ENCODE measurements around the gene GALNT7.

The GALNT7 gene

DNA sequence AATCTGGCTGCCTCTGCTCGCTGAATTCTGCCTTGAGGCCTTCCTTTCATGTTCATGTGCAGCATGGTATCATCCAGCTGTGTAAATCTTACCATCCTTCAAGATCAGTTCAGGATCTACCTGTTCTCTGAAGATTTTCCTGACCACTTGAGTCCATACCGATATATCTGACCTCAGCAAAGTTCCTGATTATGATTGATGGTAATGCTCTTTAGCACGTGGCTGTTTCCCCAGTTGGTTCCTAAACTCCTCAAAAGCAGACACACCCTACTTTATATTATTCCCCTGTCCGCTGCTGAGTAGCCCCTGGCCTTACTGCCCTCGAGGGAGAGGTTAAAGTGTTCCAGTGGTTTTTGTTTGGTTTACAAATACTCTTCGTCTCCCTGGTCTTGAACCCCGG lies 20.0 kb downstream of the GALNT7 start:
- H3K4me3 ChIP-seq (ENCODE audit: low read depth, low read length): no peak overlapping the region
- TF ChIP-seq, protein P1, sequence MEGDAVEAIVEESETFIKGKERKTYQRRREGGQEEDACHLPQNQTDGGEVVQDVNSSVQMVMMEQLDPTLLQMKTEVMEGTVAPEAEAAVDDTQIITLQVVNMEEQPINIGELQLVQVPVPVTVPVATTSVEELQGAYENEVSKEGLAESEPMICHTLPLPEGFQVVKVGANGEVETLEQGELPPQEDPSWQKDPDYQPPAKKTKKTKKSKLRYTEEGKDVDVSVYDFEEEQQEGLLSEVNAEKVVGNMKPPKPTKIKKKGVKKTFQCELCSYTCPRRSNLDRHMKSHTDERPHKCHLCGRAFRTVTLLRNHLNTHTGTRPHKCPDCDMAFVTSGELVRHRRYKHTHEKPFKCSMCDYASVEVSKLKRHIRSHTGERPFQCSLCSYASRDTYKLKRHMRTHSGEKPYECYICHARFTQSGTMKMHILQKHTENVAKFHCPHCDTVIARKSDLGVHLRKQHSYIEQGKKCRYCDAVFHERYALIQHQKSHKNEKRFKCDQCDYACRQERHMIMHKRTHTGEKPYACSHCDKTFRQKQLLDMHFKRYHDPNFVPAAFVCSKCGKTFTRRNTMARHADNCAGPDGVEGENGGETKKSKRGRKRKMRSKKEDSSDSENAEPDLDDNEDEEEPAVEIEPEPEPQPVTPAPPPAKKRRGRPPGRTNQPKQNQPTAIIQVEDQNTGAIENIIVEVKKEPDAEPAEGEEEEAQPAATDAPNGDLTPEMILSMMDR (IDR thresholded peaks at IDR 0.05; ENCODE audit: low read depth, low read length, missing control alignments): no peak
- DNase-seq (ENCODE audit: low read depth): no peak
- in situ Hi-C loops (cut with HindIII; ENCODE audit: low sequenced_read_pairs): no loop called here

DNA sequence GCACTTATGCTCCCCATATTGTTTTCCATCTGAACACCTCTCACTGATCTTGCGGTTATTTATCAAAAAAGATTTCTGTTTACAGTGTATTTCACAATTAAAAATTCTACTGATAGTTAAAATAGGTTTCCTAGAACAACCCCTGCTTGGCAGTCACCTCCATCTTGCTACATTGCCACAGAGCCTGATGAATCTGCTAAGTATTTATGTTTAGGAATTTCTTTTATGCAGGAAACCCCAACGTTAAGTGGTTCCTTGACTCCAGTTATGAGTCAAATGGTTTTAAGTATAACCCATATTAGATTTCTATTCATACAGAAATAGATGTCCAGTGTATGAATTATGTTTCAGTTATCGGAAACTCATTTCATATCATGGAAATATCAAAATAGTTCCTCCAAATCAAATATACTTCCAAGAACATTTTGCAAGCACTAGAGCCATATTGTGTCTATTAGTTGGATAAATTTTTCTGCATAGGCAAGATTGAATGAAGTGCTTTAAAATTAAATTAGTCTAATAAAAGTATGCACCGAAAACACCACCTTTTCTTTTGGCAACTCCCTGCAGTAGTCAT lies 20.6 kb downstream of the GALNT7 start:
- DNase-seq (ENCODE audit: low read depth): peak; percentile 55
- TF ChIP-seq, protein P1 (IDR thresholded peaks at IDR 0.05; ENCODE audit: low read depth, low read length, missing control alignments): no peak
- in situ Hi-C loops (cut with HindIII; ENCODE audit: low sequenced_read_pairs): no loop called here
- H3K4me3 ChIP-seq (ENCODE audit: low read depth, low read length): no peak overlapping the region

- no peak overlapping the region for H3K4me3 ChIP-seq (ENCODE audit: low read depth, low read length)
- in situ Hi-C loops (cut with HindIII; ENCODE audit: low sequenced_read_pairs): no loop called here
- no peak for DNase-seq (ENCODE audit: low read depth)
Measured at GRCh38 chr4:173191623-173192041, 23.0 kb downstream of the GALNT7 start.

GRCh38 chr4:173192375-173193162 lies 24.0 kb downstream of the GALNT7 start:
- no peak overlapping the region for H3K4me3 ChIP-seq (ENCODE audit: low read depth, low read length)
- in situ Hi-C loops (cut with HindIII; ENCODE audit: low sequenced_read_pairs): no loop called here
- DNase-seq (ENCODE audit: low read depth): no peak
- TF ChIP-seq, protein P1 (IDR thresholded peaks at IDR 0.05; ENCODE audit: low read depth, low read length, missing control alignments): no peak

More at GRCh38 chr4:173191623-173192041, 23.0 kb downstream of the GALNT7 start:
- TF ChIP-seq, protein P1 (IDR thresholded peaks at IDR 0.05; ENCODE audit: low read depth, low read length, missing control alignments): no peak

DNA sequence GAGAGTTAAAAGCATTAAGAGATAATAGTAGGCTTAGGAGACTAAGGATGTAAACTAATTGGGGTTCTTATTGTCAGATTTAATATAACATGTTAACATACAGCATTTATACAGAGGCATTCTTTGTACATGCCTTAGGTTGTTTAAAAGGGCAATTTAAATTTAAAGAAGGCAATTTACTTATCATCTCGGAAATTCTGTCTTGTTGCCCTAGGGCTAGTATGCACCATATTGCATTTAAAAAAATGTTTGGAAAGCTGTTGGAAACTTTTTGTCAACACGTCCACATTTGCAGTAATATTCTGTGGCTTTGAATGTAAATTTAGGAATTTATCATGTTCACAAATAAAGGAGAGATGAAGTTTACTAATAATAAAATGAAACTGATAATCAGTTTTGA lies 25.5 kb downstream of the GALNT7 start:
- in situ Hi-C loops (cut with HindIII; ENCODE audit: low sequenced_read_pairs): no loop called here
- TF ChIP-seq, protein P1 (IDR thresholded peaks at IDR 0.05; ENCODE audit: low read depth, low read length, missing control alignments): no peak
- DNase-seq (ENCODE audit: low read depth): no peak
- no peak overlapping the region for H3K4me3 ChIP-seq (ENCODE audit: low read depth, low read length)

GRCh38 chr4:173195109-173195508 lies 26.5 kb downstream of the GALNT7 start:
- TF ChIP-seq, protein P1 (IDR thresholded peaks at IDR 0.05; ENCODE audit: low read depth, low read length, missing control alignments): no peak
- DNase-seq (ENCODE audit: low read depth): no peak
- H3K4me3 ChIP-seq (ENCODE audit: low read depth, low read length): no peak overlapping the region
- in situ Hi-C loops (cut with HindIII; ENCODE audit: low sequenced_read_pairs): no loop called here

Measured in astrocyte of the cerebellum (primary cell).